ENCODE data around the gene CFD. TPM values are rescaled to one million over a fixed set of nuclear protein-coding genes. Genes with fewer than 3 reads are reported as not detected.

Gene CFD
- total and polyA plus RNA-seq, 11 donors, result 24.2 to 586 (median 103) TPM

GRCh38 chr19:854549-854948 is 4.9 kb upstream of the CFD start:
- no peaks in the 10 kb centered on the region for H3K9me3 ChIP-seq
- DNase-seq (no peak), ATAC-seq (no peak)
- H3K4me3 ChIP-seq, result no peak overlapping the region
- 71 to 76% (median 74%) methylated on average over 6 of the region's 6 CpGs for WGBS, 4 donors
- intact Hi-C loops (cut with DNase I), result loop anchor here in 3 of 10 donors (10.0 kb wide), 1 partner anchor 80 kb away; no protein-coding TSS in a partner anchor
- H3K4me1 ChIP-seq, result peaks cover 0 to 34% (median 9%) of the 10 kb centered on the region in 12 donors
- no peak for TF ChIP-seq POLR2A (IDR thresholded peaks at IDR 0.05)
- TF ChIP-seq, protein P1, sequence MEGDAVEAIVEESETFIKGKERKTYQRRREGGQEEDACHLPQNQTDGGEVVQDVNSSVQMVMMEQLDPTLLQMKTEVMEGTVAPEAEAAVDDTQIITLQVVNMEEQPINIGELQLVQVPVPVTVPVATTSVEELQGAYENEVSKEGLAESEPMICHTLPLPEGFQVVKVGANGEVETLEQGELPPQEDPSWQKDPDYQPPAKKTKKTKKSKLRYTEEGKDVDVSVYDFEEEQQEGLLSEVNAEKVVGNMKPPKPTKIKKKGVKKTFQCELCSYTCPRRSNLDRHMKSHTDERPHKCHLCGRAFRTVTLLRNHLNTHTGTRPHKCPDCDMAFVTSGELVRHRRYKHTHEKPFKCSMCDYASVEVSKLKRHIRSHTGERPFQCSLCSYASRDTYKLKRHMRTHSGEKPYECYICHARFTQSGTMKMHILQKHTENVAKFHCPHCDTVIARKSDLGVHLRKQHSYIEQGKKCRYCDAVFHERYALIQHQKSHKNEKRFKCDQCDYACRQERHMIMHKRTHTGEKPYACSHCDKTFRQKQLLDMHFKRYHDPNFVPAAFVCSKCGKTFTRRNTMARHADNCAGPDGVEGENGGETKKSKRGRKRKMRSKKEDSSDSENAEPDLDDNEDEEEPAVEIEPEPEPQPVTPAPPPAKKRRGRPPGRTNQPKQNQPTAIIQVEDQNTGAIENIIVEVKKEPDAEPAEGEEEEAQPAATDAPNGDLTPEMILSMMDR (IDR thresholded peaks at IDR 0.05), result no peak
- H3K27ac ChIP-seq, result no peak overlapping the region
- H3K36me3 ChIP-seq, result no peaks in the 10 kb centered on the region
- peaks cover 9 to 57% (median 18%) of the 10 kb centered on the region in 9 donors for H3K27me3 ChIP-seq

DNA sequence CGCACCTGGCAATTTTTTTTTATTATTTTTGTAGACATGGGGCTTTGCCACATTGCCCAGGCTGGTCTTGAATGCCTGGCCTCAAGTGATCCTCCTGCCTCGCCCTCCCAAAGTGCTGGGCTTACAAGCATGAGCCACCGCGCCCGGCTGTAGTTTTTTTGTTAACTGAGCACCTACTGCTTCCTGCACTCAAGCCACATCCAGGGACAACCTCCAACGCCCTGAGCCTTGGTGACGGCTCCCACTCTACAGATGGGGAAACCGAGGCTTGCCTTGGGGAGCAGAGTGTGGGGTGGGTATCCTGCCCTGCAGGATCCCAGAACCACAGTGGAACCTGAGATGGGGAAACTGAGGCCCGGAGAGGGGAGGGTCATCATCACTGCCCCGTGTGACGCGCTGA is 4.3 kb upstream of the CFD start:
- no peak overlapping the region for H3K4me3 ChIP-seq
- DNase-seq, result no peak
- no peaks in the 10 kb centered on the region for H3K9me3 ChIP-seq
- H3K27ac ChIP-seq, result no peak overlapping the region
- 80 to 90% (median 87%) methylated on average over 5 to 12 of the region's 12 CpGs for WGBS, 4 donors
- H3K4me1 ChIP-seq, result peaks cover 0 to 40% (median 9%) of the 10 kb centered on the region in 12 donors
- no peak for TF ChIP-seq POLR2A (IDR thresholded peaks at IDR 0.05)
- TF ChIP-seq, protein P1 (IDR thresholded peaks at IDR 0.05), result no peak
- peaks cover 9 to 63% (median 24%) of the 10 kb centered on the region in 9 donors for H3K27me3 ChIP-seq
- intact Hi-C loops (cut with DNase I), result loop anchor here in 9 of 10 donors (5.0 to 10.0 kb wide), 5 partner anchors 67 to 127 kb away; partner anchors contain the start of gene WDR18 (in 2 of the 9)
- ATAC-seq, result no peak
- no peaks in the 10 kb centered on the region for H3K36me3 ChIP-seq

DNA sequence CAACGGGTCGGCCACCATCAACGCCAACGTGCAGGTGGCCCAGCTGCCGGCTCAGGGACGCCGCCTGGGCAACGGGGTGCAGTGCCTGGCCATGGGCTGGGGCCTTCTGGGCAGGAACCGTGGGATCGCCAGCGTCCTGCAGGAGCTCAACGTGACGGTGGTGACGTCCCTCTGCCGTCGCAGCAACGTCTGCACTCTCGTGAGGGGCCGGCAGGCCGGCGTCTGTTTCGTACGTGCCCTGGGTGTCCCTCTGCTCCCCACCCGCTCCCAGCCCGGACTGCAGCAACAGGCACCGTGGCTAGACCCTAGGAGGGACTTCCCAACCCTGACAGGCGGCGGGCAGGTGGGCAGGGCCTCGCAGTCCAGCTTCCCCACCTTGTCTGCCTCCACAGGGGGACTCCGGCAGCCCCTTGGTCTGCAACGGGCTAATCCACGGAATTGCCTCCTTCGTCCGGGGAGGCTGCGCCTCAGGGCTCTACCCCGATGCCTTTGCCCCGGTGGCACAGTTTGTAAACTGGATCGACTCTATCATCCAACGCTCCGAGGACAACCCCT is 3.8 kb upstream of the CFD start:
- TF ChIP-seq POLR2A (IDR thresholded peaks at IDR 0.05), result no peak
- Histone ChIP-seq H3K4me1 (peaks cover 0 to 41% (median 6%) of the 10 kb centered on the region in 12 donors), H3K27me3 (peaks cover 9 to 68% (median 29%) of the 10 kb centered on the region in 9 donors), H3K27ac (no peak overlapping the region), H3K9me3 (no peaks in the 10 kb centered on the region), H3K4me3 (no peak overlapping the region), H3K36me3 (no peaks in the 10 kb centered on the region)
- no peak for ATAC-seq
- intact Hi-C loops (cut with DNase I), result loop anchor here in 9 of 10 donors (2.0 to 10.0 kb wide), 6 partner anchors 65 to 127 kb away; partner anchors contain the start of gene WDR18 (in 2 of the 9)
- 68 to 74% (median 71%) methylated on average over 31 to 40 of the region's 40 CpGs for WGBS, 4 donors
- DNase-seq, result peak in 1 of 5 donors; percentile 22

- TF ChIP-seq, protein P1 (IDR thresholded peaks at IDR 0.05), result no peak
- TF ChIP-seq POLR2A (IDR thresholded peaks at IDR 0.05), result no peak
- peak overlapping the region in 1 of 12 donors; percentile 40 for H3K27ac ChIP-seq
- no peak for ATAC-seq
- H3K27me3 ChIP-seq, result peaks cover under 1 to 52% (median 19%) of the 10 kb centered on the region in 9 donors
- H3K9me3 ChIP-seq, result no peaks in the 10 kb centered on the region
- no peak overlapping the region for H3K4me3 ChIP-seq
- no peaks in the 10 kb centered on the region for H3K36me3 ChIP-seq
- 75 to 81% (median 79%) methylated on average over 9 of the region's 9 CpGs for WGBS, 4 donors
- DNase-seq, result no peak
- peaks cover 0 to 31% (median 2%) of the 10 kb centered on the region in 12 donors for H3K4me1 ChIP-seq
- intact Hi-C loops (cut with DNase I), result loop anchor here in 9 of 10 donors (5.0 to 10.0 kb wide), 5 partner anchors 64 to 124 kb away; partner anchors contain the start of gene WDR18 (in 2 of the 9)
Observed at GRCh38 chr19:858284-858683, 1.2 kb upstream of the CFD start.

Measured in heart left ventricle (tissue), 16 donors.